NCI-H1092 (cell line): Measurements from ENCODE around the gene RPS18.

Experiments
- DNase-seq: peaks from one replicate; lab custom pipeline; 2025; lab: John Stamatoyannopoulos, UW

RPS18 gene

DNA sequence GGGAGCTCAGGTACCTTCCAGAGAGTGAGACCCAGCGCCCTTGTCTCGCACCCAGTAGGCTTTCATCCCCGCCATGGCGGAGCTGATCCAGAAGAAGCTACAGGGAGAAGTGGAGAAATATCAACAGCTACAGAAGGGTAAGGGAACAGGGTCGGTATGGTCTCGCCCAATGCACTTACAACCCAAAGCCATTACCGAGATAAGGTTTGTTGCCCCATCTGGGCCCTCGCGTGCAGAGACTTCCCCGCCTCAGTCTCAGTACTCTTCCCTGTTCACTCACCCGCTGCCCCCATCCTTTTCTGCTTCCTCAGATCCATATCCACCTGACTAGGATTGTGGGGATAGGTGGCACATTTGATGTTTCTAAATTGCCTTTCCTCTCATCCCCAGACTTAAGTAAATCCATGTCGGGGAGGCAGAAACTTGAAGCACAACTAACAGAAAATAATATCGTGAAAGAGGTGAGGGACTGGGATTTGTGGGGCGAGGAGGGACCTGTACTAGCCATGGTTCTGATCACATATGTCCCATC lies 18.0 kb downstream of the RPS18 start:
- DNase-seq: no peak

DNA sequence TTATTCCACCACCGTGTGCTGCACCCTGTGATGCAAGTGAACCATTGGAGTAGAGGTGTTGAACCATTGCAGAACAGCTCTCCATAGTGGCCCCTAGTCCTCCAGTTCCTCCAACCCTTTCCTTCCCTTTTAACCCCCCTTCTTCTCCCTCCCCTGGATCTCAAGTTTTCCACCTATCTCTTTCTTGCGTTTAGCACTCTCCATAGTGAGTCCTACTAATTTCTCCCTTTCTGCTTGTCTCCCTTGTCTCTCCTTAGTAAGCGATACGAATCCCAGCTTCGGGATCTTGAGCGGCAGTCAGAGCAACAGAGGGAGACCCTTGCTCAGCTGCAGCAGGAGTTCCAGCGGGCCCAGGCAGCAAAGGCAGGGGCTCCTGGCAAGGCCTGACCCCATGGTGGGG lies 18.6 kb downstream of the RPS18 start:
- DNase-seq: no peak

DNA sequence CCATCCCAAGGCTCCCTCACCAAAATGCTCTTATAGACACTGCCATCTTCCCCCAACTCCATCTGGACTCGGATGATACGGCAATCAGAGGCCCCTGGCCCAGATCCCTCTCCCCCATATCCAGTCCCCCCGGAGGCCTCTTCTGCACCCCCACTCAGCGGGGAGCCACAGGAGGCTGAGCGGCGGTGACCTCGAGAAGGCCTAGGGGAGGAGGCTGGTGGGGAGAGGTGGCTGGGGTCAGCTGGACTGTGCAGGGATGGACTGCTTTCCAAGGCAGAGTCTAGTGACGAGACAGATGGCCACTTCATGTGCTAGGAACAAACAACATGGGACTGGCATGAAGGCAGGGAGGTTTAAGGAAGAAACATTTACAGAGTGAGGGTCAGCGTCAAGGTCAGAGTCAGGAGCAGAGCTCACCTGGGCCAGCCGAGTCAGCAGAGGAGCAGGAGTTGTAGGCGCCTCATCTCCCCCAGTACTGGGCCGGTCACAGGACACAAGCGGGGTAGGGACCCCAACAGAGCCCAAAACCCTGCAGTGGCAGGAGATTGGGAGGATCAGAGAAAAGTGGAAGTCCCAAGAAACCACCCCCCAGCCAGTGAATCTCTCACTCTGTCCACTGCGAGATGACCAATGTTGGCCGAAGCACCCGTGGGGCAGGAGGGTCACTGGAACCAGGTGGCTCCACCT lies 21.3 kb downstream of the RPS18 start:
- DNase-seq: no peak

DNA sequence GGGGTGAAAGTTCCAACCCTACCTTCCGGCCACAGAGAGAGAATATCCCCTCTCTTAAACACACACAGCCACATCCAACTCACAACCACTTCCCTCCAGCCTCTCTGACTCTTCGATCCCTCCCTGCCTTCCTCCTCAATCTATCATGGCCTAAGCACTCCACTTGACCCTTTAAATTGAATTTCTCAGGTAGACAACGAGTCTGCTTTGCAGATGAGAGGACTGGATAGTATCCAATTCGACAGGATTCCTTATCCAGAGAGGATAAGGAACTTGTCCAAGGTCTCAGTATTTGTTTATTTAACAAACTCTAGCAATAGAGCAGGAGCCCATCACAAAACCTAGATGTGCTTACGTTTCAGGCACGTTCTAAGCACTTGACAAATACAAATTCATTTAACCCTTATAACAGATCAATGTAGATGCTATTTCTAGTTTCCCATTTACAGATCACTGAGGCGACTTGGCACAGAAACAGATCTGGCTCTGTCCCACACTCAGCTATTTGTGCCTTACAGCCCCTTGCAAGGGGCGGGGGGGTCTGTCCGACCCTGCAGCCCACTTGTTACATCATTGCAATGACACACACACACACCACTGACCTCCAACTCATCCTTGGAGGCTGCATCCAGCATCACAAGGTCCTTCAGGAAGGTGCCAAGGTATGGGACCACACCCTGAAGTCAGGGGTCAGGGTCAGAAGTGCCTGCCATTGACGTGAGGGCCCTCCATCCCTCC lies 22.4 kb downstream of the RPS18 start:
- DNase-seq: no peak

DNA sequence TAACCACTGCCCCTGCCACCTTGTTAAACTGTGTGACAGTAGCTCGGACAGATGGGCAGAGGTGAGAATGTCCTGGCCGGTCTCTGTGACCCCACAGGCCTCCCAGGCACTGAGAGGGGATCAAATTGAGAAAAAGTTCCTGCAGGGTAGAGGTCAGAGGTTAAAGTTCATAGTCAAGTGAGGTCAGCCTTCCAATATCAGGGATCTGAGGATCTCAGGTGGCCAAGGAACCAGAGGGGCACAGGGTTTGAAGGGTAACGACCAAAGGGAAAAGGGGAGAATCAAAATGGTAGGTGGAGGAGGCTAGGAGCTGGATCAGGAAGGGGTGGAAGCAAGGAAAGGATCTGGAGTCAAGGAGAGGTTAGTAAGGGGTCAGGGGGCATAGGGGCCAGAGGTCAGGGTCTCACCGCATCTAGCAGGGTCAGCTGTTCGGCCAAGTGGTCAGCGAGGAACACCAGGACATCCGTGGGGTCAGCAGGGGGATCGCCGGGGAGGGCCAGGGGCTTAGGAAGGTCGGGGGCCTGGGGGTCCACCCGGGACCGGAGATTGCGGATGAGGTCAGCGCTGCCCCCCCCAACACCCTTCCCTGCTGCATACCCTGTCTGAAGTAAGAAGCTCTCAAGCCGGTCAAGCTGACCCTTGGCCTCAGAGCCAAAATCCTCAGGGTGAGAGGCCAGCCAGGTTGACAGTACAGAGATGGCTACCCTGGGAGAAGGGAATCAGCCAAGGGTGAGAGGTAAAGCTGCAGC lies 23.9 kb downstream of the RPS18 start:
- no peak for DNase-seq

DNA sequence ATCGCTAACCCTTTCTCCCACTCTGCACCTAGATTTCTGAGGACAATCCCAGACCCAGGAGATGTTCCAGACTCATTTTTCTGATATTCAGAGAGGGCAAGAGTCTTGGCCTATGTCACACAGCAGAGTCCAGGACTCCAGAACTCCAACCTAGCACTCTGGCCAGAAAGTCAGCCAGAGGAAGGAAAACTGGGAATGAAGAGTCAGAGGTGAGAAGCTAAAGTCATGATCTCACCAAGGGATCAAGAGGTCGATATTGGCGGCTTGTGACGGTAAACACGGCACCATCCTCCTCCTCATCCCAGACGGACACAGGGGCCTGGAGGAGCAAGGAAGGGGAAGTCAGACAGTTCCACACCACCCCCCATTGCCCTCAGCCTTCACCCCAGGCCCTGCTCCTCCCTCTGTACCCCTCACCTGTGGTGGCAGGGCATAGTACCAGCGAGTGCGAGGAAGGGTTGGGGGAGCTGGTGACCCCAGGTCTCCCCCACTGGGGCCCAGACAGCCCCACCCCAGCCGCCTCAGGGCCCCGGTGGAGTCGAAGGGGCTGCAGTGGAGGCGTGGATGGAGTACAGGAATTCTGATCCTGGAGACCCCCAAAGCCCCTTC lies 25.0 kb downstream of the RPS18 start:
- DNase-seq: no peak

DNA sequence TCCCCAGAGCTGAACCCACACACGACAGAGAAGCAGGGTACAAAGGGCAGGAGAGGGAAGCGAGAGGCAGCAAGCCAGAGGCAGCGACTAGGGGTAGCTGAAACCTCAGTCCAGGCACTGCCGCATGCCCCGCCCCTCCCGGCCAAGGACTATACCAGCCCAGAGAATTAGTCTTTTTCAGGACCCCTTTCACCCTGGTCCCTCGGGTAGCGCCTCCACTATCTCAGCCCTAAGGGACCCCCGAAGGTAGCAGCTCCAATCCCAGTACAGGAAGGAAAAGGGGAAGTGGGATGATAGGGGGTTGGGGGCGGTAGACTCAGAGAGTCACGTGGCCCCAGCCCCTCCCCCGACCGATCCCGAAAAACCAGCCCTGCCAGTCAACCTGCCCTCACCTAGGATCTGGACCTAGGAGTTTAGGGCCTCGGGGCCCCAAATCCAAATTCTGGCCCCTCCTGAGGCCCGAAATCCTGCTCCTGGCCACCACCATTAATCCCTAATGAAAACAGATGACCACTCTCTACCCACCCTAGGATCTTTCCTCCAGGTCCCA lies 25.6 kb downstream of the RPS18 start:
- no peak for DNase-seq

DNA sequence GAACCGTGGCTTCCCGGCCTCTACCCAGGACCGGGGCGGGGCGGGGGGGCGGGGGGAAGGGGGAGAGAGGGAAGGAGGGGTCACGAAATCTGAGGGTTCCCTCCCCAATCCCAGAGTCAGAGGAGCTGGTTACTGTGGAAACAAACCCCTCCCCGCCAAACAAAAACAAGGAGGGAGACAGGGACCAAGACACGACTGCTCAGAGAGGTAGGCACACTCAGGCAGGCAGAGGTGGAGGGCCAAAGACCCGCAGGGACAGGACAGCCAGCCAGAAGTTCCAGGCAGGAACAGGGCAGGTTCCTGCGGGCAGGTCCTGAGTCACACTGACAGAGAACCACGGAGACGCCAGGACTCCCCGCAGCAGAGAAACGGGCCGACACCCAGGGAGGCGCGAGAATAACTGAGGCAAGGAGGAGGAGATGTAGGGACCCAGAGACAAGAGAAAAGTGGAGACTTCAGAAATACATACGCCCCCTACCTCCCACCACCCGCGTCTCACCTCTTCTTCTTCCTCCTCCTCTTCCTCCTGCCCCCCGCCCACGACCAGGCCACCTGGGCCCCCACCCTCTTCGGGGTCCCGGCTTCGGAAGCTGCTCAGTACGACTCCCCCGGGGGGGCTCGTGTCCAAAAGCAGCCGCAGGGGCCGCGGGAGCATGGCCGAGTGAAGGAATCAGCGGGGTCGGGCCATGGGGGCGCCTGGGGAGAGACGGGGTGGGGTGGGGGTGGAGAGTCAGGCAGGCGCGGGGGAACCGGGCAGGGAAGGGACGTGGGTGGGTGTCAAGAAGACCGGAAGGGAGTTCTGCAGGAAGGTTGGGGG lies 26.3 kb downstream of the RPS18 start:
- no peak for DNase-seq

DNA sequence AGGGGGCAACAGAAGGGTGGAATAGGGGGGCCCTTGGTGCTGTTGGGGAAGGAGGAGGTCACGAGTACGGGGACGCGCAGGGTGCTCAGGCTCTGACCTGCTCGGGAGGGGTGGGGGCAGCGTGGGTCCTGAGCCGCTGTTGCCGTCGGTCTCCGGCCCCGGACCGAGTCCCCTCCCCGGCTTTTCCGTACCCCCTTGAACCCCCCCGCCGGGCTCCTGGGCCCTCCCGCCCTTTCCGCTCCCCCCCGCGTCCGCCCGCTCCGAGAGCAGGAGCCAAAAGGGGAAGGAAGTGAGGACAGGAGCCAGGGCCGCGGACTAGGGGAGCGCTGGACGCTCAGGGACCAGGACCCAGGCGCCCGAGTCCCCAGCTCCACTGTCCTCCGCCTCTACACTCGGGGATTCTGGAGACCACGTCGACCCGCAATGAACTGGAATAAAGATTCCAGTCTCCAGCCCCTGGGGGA lies 26.9 kb downstream of the RPS18 start, which contains the start of gene RGL2:
Gene RGL2, minus strand, starts transcription at position 170 of the 464 bp plus-strand sequence. CDS start 332 bp downstream, outside the sequence.
- peak; percentile 53 for DNase-seq

DNA sequence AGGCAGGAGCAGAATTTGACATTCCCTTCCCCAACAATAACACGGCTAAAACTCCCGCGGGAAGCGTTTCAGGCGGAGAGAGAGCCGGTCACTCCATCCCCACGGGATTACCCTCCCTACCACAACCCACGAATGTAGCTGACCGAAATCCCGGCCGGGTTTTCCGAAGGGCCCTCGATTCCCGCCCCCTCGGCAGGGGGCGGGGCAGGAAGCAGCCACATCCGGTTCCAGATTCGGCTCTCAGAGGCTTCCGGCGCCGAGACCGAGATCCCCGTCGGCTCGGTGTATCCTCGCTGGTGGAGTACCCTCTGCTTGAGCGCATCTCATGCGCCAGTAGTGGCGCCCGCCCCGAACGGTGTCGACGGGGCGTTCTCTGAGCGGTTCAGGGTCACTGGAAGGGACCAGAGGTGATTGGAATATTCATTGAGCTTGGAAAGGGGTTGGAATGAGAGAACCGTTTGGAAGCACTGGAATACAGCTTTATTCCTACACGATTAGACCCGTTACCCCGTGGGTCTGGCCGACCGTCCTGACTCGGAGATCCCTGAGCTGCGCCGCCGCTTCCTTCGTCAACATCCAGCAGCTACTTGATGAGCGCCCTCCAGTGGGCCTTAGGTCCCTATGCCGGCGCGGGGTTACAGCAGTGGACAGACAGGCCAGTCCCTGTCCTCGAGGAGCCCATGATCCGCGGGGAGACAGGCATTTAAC lies 27.5 kb downstream of the RPS18 start:
- DNase-seq: peak; percentile 82

DNA sequence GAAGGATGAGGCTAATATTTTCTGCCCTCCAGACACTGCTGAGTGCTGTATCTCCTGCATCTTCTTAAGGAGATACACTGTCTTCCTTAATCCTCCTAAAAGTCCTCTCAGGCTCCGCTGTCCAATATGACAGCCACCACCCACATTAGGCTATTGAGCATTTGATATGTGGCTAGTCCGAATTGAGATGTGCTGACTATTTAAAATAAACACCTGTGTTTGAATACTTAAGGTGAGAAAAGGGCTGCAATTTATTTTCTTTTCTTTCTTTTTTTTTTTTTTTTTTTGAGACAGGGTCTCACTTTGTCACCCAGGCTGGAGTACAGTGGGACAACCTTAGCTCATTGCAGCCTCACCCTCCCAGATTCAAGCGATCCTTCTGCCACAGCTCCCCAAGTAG lies 30.0 kb downstream of the RPS18 start:
- DNase-seq: no peak

DNA sequence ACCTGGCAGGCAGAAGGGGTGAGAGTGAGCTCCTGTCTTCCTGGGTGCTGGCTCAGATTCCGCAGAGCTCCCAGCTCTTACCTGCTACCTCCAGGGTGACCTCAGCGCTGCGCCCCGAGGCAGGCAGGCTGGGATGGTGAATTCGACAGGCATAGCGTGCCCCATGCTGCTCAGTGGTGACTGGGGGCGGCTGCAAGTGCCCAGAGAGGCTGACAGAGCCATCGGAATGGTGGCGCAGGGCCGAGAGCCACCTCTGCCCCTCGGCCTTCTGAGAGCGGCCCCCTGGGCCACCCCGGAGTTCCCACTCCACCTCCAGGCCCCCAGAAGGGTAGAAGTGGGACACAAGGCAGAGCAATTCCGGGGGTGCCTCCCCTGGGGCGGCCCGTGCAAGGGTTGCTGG lies 32.3 kb downstream of the RPS18 start:
- no peak for DNase-seq

DNA sequence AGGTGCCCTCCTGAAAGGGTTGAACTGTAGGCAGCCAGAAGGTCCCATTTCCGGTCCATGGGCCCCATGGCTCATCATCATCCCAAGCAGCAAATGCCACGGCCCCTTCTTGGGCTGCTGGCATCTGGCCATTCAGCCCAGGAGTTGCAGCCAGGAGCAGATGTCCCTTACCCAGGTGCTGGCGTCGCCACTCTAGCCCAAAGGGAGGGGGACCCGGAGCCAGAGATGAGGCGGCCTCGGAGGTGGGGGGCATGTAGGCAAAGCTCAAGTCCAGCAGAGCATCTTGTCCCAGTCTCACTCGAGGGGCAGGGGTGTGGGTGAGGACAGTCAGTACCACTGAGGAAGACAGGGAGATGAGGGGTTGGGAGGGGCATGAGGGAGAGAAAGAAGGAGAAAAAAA lies 33.2 kb downstream of the RPS18 start:
- DNase-seq: no peak

DNA sequence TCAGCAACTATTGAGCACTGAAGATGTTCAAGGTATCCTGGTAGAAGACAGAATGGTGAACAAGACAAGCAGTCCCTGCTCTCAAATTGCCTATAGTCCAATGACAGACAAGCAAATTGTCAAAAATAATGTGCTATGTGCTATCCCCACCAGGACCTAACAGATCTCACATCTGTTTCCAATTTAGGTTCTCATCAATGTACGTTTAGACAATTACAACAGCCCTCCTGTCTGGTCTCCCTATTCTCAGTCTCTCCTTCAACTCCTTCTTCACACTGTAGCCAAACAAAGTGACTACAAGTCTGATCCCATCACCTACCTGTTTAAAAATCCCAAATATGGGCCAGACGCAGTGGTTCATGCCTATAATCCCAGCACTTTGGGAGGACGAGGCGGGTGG lies 34.5 kb downstream of the RPS18 start:
- DNase-seq: no peak

DNA sequence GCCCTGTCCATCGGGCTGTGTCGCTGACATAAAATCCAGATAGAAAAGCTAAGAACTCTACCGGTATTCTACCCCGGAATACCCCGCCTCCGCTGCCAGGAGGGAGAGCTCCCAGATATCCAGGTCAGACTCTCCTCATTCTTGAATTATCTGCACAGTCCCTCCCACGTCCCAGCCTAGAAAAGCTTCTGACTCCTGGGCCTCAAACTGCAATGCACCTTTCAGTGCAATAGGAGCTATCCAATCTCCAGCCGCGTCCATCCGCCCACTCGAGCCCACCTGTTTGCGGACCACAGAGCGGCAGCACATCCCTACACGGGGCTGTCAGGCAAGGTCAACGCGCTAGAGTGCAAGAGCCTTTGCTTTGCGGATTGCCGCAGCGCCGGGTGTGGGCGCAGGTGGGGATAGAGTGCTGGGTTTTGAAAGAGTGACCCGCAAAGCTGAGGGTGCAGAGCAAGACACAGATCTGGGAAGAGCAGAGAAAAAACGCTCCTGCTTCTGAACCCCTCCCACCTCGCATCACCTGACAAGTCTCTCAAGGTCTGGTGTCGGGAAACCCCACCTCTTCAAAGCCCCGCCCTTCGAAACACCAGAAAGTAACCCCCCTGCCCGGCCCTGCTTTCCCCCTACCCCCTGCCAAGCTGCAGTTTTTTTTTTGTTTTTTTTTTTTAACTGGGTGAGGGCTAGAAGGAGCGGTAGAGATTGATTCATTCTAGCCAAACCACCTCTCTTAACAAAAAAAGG lies 40.7 kb downstream of the RPS18 start:
- peak; percentile 25 for DNase-seq

DNA sequence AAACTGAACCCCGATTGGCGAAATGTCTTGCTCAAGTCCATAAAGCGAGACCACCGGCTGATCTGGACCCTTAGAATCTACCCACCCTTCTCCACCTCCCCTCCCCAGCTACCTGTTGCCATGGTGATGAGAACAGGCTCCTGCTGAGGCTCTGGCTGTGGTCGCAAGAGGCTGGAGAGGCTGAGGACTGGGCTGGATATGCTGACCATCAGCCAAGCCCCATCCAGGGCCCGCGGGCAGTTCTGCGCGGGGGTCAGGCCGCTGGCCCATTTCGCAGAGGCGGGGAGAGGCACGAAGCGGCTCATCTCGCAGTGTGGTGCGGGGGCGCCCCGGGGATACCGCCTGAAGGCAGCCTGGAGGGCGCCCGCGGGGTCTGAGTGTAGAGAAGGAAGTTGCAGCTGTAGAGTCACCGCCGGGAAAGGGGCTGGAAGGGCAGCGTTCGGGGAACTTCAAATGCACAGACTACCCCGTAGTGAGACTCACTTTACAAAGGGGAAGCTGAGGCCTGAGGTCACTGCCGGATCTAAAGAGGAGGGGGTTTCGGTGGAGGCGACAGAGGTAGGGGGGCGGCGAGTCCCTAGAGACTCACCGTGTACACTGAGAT lies 41.3 kb downstream of the RPS18 start:
- peak; percentile 3 for DNase-seq

DNA sequence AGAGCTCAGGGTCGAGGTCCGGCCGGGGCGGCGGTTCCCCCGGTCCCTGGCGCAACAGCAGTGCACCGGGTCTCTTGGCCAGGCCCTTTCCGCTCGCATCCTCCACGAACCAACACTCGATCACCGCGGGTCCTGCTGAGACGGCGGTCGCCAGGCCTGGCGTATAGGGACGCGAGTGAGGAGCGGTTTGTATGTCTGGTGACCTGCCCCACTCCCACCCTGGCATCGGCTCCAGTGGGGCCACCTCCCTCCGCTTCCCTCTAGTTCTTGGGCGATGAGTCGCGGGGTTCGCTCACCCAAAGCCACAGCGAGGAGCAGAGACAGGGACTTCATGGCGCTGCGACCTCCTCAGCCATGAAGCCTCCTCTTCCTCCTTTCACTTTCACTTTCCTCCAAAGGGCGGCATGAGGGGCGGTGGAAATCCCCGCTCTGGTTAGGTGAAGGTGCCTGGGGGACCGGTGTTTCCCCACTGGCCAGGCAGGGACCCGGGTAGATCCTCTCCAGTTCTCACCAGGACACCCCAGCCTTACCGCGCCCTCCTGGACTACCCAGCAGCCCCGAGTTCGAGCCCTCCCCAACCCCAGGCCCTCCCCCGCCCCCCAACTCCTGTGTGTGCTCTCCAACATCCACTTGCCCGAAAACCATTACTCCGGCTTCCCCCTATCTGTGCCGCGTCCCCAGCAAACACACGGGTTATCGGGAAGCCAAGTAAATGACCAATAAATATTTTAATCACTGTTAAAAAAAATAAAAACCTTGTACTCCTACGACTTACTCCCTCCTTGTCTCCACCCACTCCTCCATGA lies 42.0 kb downstream of the RPS18 start, which contains the start of gene TAPBP:
Gene TAPBP, minus strand, starts transcription at position 370 of the 806 bp plus-strand sequence. Its CDS starts 37 bp downstream, at position 333.
- DNase-seq: peak; percentile 2

DNA sequence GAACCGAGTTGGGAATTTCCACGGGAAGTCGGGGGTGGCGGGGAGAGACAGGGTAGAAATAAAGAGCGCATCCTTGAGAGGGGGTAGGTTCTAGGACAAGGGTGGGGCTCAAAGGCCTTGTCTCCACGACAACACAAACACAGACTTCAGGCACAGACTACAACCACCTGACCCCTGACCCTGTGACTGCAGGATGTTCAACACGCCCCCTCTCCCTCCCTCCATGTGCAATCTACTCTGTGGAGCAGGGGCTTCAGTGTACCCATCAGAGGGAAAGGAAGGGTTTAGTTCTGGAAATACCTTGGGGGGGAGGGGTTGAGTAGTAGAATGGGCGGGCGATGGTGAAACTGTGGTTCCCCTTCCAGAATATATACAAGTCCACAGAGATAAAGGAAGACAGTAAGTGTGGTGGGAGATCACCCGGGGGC lies 42.7 kb downstream of the RPS18 start:
- DNase-seq: no peak
